GM12875 (cell line): ENCODE data around the gene IL22RA1.

Source experiments
- H3K4me3 ChIP-seq: one replicate; pipeline ENCODE4 v1.5.1; 2011; ENCODE audit warnings: low read depth, low read length, control low read depth
- TF ChIP-seq, protein P1 (sequence below): IDR thresholded peaks from 2 replicates; pipeline ENCODE4 v1.5.1; 2011; ENCODE audit warnings: low read depth, mild to moderate bottlenecking, control low read depth, inconsistent platforms, low read length, moderate library complexity, borderline replicate concordance; ENCODE audit not compliant: insufficient read depth

IL22RA1 gene

DNA sequence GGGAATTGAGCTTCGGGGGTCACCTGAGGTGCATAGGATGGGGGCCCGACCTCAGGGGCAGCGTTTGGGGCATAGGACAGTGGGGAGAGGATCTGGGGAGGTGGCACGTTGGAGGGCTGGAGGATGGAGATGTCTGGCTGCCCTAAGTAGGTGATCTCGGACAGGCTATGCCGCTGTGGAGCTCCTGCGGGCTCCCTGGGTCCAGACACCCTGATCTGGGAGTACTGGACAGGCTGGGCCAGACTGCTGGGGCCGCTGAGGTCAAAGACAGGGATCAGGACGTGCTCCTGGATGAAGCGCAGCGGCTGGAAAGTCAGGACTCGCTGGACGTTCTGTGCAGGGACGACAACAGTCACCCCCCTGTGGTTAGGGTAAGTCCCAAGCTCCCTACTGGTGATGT lies 21.5 kb downstream of the IL22RA1 start:
- TF ChIP-seq, protein P1, sequence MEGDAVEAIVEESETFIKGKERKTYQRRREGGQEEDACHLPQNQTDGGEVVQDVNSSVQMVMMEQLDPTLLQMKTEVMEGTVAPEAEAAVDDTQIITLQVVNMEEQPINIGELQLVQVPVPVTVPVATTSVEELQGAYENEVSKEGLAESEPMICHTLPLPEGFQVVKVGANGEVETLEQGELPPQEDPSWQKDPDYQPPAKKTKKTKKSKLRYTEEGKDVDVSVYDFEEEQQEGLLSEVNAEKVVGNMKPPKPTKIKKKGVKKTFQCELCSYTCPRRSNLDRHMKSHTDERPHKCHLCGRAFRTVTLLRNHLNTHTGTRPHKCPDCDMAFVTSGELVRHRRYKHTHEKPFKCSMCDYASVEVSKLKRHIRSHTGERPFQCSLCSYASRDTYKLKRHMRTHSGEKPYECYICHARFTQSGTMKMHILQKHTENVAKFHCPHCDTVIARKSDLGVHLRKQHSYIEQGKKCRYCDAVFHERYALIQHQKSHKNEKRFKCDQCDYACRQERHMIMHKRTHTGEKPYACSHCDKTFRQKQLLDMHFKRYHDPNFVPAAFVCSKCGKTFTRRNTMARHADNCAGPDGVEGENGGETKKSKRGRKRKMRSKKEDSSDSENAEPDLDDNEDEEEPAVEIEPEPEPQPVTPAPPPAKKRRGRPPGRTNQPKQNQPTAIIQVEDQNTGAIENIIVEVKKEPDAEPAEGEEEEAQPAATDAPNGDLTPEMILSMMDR: no peak
- H3K4me3 ChIP-seq: no peak overlapping the region

DNA sequence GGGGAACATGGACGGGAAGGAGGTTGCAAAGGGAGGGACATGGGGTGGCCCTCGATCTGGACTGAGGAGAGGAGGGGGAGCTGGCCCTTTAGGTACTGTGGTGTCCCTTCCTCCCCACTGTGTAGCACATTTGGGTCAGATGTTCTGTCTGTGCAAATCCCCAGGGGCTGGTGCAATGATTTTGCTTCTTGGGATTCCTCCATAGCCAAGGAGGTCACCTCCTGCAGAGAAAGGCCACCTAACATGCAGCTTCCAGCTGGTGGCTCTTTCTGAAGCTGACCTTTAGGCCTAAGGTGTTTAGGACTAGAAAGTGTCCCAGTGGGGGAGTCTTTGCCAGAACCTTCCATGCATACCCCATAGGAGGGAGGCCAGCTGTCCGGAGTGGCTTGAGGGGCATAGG lies 22.0 kb downstream of the IL22RA1 start:
- TF ChIP-seq, protein P1: no peak
- no peak overlapping the region for H3K4me3 ChIP-seq

DNA sequence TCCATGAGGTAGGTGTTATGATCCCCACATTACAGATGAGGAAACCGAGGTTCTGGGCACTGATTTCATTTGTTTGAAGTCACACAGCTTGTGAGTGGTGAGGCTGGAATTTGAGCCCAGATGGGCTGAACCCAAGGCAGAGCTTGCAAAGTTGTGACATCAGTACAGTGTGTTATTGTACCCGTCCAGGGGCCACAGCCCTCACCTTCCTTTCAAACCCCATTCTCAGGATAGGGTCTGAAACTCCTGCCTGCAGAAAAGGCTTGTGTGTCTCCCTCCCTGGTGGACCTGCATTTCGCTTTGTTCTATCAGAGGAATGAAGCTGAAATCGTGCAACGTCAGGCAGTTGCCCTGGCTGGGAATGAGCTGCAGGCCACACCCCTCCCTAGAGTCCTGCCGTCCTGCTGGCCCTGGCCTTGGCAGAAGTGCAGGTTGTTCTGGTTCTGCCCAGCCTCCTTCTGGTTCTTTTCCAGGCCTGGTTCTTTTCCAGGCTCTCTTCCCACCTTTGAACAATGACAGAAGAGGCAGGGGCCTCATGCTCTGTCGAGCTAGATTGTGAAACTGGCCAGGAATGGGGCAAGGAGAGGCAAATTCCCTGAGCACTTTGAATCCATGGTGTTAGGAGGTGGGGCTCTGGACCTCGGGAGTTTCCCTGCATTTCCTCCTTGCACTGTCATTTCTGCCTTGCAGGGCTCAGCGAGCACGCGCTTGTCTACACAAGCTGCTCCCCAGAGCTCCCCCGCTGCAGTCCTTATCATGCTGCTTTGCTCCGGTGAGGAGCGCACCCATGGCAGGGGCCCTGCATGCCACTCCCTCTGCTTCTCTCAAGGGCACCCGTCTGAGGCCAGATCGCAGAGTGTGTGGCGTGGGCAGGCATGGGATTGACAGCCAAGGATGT lies 22.8 kb downstream of the IL22RA1 start:
- TF ChIP-seq, protein P1: no peak
- H3K4me3 ChIP-seq: no peak overlapping the region

DNA sequence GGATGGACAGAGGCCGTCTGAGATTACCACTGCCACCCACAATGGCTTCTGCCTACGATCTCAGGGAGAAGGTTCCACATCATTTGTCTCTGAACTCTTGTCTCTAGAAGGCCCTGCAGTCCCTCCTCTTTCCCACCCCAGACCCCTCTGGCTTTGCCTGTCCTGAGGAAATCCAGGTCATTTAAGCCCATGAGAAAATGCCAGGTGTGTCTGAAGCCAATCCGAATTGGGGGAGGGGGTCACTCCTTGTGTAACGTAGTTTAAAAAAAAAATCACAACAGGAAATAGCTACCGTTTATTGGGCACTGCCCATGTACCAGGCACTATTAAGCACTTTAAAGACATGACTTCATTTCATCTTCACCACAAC lies 23.5 kb downstream of the IL22RA1 start:
- no peak overlapping the region for H3K4me3 ChIP-seq
- TF ChIP-seq, protein P1: no peak

DNA sequence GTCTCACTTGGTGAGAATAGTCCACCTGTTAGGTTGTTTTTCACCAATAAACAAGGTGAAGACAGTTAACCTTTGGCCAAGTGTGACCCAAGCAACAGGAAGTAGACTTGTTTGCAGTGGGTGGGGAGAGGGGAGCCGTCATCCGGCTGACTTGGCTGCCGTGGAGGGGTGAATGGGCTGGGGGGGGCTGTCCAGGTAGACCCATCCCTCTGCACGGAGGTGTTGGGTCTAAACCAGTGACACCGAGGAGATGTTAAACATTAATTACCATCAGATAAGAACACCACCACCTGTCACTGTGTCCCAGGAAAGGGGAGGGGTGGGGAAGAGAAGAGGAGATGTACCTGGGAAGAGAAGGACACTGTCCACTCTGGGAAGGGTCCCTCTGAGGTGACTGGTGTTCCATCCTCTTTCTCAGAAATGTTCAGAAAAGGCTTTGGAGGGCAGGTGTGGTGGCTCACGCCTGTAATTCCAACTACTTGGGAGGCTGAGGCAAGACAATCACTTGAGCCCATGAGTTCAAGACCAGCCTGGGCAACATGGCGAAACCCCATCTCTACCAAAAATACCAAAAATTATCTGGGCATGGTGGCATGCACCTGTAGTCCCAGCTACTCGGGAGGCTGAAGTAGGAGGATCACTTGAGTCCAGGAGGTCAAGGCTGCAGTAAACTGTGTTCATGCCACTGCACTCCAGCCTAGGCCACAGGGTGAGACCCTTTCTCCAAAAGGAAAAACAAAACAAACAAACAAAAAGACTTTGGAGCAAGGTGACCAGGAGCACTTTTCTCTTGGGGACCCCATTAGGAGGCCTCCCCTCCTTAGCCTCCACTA lies 24.3 kb downstream of the IL22RA1 start:
- TF ChIP-seq, protein P1: no peak
- no peak overlapping the region for H3K4me3 ChIP-seq

DNA sequence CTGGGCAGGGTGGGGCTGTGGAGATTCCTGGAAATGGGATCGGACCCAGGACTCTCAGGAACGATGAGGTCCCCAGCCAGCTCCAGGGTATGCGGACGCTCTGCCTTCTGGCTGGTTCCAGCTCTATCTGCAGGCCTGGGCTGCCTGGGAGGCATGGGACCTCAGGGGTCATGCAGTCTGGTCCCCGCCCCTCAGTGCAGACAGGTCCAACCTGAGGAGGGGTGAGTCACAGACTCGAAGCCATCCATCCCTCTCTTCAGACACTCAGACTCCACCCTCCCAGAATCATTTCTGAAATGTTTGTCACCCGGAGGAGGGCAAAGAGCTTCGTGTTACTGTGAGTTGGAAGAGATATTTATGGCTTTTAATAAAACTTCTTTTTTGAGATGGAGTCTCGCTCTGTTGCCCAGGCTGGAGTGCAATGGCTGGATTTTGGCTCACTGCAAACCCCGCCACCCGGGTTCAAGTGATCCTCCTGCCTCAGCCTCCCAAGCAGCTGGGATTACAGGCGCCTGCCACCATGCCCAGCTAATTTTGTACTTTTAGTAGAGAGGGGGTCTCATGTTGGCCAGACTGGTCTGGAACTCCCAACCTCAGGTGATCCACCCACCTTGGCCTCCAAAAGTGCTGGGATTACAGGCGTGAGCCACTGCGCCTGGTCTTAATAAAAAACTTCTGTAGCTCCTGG lies 25.1 kb downstream of the IL22RA1 start:
- no peak overlapping the region for H3K4me3 ChIP-seq
- TF ChIP-seq, protein P1: no peak
